ENCODE results near the gene MAGI2. TPM values are rescaled to one million over a fixed set of nuclear protein-coding genes. Genes with fewer than 3 reads are reported as not detected.

The MAGI2 gene
- total RNA-seq, 1 experiment from 2014 or later = 0.22 TPM

- TF ChIP-seq JUND (IDR thresholded peaks at IDR 0.05) (no peak), ZBTB33 (IDR thresholded peaks at IDR 0.05; ENCODE audit: extremely low read depth, insufficient replicate concordance, low read length) (no peak)
Observed at GRCh38 chr7:78176171-78176570, 1277.3 kb downstream of the MAGI2 start (continued).

GRCh38 chr7:78175330-78176100 lies 1278.0 kb downstream of the MAGI2 start:
- DNase-seq (ENCODE audit: low read depth, low spot score) = no peak

More at GRCh38 chr7:78175330-78176100, 1278.0 kb downstream of the MAGI2 start:
- no peak overlapping the region for H3K4me2 ChIP-seq (ENCODE audit: low read length)
- no peaks in the 10 kb centered on the region for H3K4me1 ChIP-seq (ENCODE audit: control insufficient read depth in 1 of 2, insufficient read depth in 2 of 2, low read length in 2 of 2)
- H3K27me3 ChIP-seq (ENCODE audit: insufficient read depth, low read length) = peaks cover 82% of the 10 kb centered on the region
- H3K79me2 ChIP-seq (ENCODE audit: insufficient read depth, low read length) = no peaks in the 10 kb centered on the region
- H3K9me2 ChIP-seq (ENCODE audit: insufficient read depth) = no peaks in the 10 kb centered on the region
- no peak for ATAC-seq
- intact Hi-C loops (cut with micrococcal nuclease) = no loop called here
- no peaks in the 10 kb centered on the region for H4K20me1 ChIP-seq (ENCODE audit: insufficient read depth)
- H2AFZ ChIP-seq (ENCODE audit: low read depth, low read length, poor library complexity, severe bottlenecking) = no peak overlapping the region
- no peak overlapping the region for H3K4me3 ChIP-seq (replicated peaks in 1 of 2; ENCODE audit: low read depth in 1 of 2, low read length in 2 of 2)
- no peak overlapping the region for H3K27ac ChIP-seq (ENCODE audit: low read depth, low read length)
- BruUV-seq (replicated peaks) = no TSS peak
- ChIA-PET POLR2A (no interaction called here), RAD21 (ENCODE audit: low non-redundant PET in 1 of 2, low total read pairs in 2 of 2, uncharacterized antibody in 2 of 2, unreplicated experiment in 2 of 2) (no interaction called here), CTCF (no interaction called here)
- TF ChIP-seq EZH2phosphoT487 (IDR thresholded peaks at IDR 0.05; ENCODE audit: borderline replicate concordance) (no peak), RAD21 (IDR thresholded peaks at IDR 0.05; ENCODE audit: low read depth) (no peak), ZBTB33 (IDR thresholded peaks at IDR 0.05; ENCODE audit: extremely low read depth, insufficient replicate concordance, low read length) (no peak), SRF (IDR thresholded peaks at IDR 0.05; ENCODE audit: low read depth) (no peak), ZFX (IDR thresholded peaks at IDR 0.05) (no peak), FOSL1 (IDR thresholded peaks at IDR 0.05; ENCODE audit: low read depth) (no peak), CBX3 (IDR thresholded peaks at IDR 0.05; ENCODE audit: low read depth) (no peak), YY1 (IDR thresholded peaks at IDR 0.05; ENCODE audit: extremely low read depth, insufficient replicate concordance, low read depth, low read length) (no peak), ATF3 (IDR thresholded peaks at IDR 0.05) (no peak), POLR2A (IDR thresholded peaks at IDR 0.05; ENCODE audit: borderline replicate concordance, extremely low read depth, insufficient read depth, insufficient read length) (no peak)
- no peak overlapping the region for H3K9ac ChIP-seq (ENCODE audit: low read length)
- no peaks in the 10 kb centered on the region for H3K9me3 ChIP-seq (ENCODE audit: control insufficient read depth in 1 of 2, insufficient read depth in 1 of 2, low read depth in 1 of 2, low read length in 2 of 2)
- no peaks in the 10 kb centered on the region for H3K36me3 ChIP-seq (ENCODE audit: control insufficient read depth in 1 of 2, insufficient read depth in 2 of 2, low read length in 2 of 2)
